Embryonic facial prominence (tissue), 1 donor: ENCODE measurements around the gene PWP2.
"Not testable (repeated sequence)": the region's sequence is repeated elsewhere in the genome, so short reads cannot be mapped to it uniquely, and the experiment has no call there.

ENCODE experiments used
- DNase-seq: peaks from one replicate; pipeline ENCODE4 v3.0.0-alpha.2; 2016; ENCODE audit errors: extremely low spot score

The PWP2 gene

DNA sequence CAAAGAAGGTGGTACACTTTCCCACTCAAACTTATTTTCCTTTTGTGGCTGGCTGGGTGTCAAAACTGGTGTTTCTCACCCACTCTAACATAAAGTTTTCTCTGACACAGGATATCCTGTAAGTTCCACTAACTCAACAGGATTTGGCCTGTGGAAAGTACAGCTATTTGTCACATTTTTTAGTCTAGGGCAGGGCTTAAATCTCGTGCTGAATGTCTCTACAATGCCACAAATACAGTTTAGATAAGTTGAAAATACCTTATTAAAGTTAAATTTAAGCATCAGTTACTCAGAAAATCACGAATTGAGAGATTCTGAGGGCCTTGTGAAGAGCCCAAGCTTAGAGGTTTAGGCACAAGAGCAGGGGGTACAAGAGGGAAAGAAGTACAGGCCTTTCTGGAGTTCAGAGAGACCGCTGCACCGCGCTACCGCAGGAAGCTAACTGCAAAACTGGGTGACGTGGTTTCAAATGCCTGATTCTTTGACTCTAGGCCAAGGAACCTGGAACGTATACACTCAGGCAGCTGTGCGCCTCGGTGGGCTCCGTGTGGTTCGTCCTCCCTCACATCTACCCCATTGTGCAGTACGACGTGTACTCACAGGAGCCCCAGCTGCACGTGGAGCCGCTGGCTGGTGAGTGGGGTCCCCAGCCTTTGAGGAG is 23.4 kb upstream of the PWP2 start:
- DNase-seq, result no peak

- DNase-seq, result no peak
These were observed 22.5 kb upstream of the PWP2 start for GRCh38 chr21:44084496-44085241.

GRCh38 chr21:44085491-44086321 is 21.5 kb upstream of the PWP2 start:
- DNase-seq, result no peak

GRCh38 chr21:44086636-44087425 is 20.4 kb upstream of the PWP2 start:
- DNase-seq, result no peak

DNA sequence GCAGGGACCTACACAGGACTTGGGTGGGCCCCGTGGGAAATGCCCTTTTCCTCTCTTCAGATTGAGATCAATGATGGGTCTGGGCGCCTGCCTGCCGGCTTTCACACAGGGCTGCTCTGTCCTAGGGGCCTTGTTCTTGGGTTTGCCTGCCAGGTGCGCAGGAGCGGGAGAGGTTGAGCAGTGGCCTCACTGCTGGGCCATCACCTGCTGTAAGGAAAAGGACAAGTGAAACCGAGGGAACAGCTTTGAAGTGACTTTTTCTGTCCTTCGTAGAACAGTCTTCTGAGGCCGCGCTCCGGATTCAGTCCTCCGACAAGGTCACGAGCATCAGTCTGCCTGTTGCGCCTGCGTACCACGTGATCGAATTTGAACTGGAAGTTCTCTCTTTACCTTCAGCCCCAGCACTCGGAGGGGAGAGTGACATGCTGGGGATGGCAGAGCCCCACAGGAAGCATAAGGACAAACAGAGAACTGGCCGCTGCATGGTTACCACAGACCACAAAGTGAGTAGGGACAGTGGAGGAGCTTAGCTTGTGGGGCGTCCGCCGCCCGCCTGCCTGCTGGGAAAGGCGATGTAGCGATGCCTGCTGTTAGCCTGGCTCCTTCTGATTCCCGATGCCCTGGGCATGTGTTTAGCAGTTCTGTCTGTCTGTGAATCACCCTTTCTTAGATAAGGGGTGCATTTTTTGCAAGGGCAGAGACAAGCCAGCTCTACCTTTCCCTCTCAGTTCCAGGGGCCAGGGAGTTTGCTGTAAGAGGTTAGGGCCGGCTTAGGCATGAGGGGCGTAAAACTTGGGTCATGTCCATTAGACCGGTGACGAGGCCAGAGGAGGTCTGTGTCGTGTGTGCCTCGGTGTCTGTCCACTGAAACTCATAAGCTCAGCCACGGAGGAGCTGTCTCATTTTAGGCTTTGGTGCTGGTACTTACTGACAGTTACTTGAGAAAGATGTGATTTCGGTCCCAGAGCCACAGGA is 19.5 kb upstream of the PWP2 start:
- DNase-seq, result no peak

DNA sequence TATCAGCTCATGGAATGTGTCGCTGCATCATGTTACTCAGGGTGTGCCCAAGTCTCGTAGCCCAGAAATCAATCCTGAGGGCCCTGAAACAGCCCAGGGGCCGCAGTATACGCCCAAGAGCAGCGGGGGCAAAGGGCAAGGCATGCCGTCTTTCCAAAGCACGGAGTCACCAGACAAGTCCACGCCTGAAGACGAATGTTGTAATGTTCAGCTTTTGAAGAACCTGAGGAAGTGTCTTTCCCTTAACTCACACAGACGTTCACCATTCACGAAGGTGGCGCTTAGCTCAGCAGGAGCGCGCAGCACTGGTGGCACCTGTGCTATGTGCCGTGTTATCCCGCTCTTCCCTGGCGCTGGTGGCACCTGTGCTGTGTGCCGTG is 18.8 kb upstream of the PWP2 start:
- no peak for DNase-seq

- DNase-seq, result no peak
These were observed 17.9 kb upstream of the PWP2 start for GRCh38 chr21:44089001-44089911.

DNA sequence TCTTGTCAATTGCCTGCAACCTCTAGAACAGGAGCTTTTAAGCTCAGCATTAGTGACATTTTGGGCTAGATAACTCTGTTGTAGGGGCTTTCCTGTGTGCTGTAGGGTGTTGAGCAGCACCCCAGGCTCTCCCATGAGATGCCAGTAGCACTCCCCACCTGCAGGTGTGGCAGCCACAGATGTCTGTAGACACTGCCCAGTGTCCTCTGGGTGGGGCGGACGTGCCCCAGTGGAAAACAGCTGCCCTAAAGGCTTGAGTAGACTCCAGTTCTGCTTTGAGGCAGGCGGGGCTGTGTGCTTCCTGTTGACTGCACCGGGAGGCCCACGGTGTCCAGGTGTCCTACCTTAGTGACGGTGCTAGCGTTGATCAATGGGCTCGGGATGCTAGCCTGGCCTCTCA is 16.9 kb upstream of the PWP2 start:
- no peak for DNase-seq

DNA sequence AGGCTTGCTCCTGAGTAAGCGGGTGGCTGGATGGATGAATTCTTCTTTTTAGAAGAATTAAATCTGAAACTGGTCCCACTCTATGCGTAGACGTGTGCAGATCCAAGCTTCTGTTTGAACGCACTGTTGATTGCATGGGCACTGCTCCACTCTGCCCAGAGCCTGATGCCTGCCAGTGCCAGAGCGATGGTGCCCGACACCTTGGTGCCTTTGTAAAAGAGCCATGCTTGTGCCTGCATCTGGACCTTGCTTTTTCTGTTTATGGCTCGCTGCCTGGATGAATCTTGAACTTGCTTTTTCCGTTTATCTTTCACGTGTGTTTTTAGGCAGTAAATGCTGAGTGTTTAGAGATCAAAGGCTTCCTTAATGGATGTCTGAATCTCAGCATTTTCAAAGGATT is 15.0 kb upstream of the PWP2 start:
- DNase-seq, result no peak

GRCh38 chr21:44093761-44094160 is 13.4 kb upstream of the PWP2 start:
- no peak for DNase-seq

DNA sequence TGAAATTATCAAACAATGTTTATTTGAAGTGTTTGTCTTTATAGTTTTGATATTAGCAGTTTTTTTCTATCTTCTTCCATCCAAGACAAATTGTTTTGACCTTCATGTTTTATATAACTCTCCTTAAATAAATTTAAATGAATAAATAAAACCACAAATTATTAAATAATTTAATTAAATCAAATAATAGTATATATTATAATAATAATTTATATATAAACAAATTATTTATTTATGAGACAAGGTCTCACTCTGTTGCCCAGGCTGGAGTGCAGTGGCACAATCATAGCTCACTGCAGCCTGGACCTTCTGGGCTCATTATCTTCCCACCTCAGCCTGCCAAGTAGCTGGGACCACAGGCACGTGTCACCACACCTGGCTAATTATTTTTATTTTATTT is 12.4 kb upstream of the PWP2 start:
- no peak for DNase-seq

DNA sequence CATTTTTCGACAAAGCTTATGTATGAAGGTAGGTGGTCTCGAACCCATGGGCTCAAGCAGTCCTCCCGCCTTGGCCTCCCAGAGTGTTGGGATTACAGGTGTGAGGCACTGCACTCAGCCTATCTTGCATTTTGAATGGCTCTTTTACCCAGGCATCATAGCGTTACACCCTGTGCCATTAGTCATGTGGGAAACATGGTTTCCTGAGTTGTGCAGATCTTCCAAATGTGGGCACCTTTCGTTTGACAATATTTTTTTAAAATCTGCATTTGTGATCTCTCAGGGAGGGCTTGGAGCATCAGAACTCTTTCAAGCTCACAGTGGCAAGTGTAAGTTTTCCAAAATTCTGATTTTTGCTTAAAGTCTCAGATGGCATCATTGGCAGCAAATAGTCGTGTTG is 8.7 kb upstream of the PWP2 start:
- DNase-seq, result not testable (repeated sequence)

DNA sequence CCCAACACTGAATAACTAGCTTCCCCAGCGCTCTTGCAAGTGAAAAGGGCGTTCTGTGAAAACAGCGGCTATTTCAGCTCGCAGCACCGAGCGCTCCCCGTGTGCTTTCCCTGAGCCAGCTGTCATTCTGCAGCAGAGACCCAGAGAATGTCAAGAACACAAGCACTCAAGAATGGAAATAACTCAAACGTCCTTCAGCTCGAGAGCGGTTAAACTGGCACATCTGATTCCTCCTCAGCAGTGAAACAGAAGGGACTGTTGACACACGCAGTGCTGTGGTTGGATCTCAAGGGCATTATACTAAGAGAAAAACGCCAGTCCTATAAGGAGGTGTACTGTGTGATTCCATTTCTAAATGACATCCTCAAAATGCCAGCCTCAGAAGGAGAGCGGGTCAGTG is 8.2 kb upstream of the PWP2 start:
- not testable (repeated sequence) for DNase-seq

GRCh38 chr21:44107589-44107988 is 390 bp downstream of the PWP2 start:
- DNase-seq, result not testable (repeated sequence)

DNA sequence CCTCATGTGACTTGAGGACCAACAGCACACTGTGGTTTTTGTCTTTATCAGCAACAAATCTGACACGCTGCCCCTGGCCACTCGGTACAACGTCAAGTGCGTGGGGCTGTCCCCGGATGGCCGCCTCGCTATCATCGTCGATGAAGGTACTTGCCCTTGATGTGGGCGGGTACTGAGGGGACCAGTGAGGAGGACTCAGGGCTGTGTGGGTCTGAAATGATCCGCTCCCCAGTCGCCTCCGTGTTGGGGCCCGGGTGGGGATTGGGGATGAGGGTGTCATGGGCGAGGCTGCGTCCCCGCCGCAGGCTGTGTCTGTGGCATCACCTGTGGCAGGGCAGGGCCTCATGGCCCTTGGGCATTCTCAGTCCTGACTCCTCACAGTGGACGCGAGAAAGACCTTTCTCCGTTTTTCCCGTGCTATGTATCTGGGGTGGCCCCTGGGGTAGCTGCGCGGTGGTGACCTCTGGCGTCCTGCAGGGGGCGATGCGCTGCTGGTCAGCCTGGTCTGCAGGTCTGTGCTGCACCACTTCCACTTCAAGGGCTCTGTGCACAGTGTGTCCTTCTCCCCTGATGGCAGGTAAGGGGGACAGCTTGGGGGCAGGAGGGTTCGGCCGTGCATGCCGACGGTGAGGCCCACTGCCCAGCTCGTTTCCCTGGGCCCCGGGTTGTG is 6.6 kb downstream of the PWP2 start:
- DNase-seq, result not testable (repeated sequence)

DNA sequence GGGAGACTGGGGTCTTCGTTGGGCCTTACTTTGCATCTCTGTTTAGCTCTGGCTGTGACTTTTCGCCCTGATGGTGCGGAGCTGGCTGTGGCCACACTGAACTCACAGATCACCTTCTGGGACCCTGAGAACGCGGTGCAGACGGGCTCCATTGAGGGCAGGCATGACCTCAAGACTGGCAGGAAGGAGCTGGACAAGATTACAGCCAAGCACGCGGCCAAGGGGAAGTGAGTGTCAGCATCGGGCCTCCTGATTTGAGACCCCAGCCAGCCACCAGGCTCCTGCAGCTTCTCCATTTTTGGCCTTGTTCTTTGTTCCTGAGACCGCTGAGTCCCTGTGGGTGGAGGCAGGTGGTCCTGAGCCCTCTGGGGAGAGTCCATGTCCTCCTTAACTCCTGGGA is 14.9 kb downstream of the PWP2 start:
- not testable (repeated sequence) for DNase-seq

DNA sequence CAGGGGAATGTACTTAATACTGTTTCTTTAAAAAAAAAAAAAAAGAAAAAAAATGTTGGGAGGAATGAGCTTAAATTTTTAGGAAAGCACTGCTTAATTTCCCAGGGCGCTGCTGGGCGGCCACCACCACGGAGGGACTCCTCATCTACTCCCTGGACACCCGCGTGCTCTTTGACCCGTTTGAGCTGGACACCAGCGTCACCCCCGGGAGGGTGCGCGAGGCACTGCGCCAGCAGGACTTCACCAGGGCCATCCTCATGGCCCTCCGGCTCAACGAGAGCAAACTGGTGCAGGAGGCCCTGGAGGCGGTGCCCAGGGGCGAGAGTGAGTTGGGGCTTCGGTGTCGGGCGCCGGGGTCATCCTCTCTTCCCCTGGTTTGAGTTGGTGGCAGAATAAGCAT is 20.6 kb downstream of the PWP2 start:
- DNase-seq, result not testable (repeated sequence)

GRCh38 chr21:44133715-44134057 is 26.5 kb downstream of the PWP2 start:
- not testable (repeated sequence) for DNase-seq

DNA sequence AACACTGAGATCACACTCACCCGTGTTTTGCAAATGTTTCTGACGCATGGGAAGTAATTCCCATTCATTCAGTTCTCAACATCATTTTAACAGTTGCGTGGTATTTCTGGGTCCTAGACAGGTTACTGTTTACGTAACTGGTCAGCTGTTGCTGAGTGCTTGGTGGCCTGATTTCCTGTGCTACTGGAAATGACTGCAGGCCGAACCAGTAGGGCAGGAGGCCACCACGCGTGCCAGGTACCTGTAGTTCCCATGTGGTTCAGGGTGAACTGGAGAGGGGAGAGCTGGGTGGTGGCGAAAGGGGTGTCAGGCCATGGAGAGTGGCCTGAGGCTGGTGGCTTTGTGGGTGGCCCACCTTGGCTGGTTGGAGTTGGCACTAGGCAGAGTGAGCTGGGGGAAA is 27.5 kb downstream of the PWP2 start:
- DNase-seq, result not testable (repeated sequence)
